Endodermal cell (in vitro differentiated cells): ENCODE data around the gene FBXL13. TPM values are rescaled to one million over a fixed set of nuclear protein-coding genes. Genes with fewer than 3 reads are reported as not detected.
"Not testable (repeated sequence)": the region's sequence is repeated elsewhere in the genome, so short reads cannot be mapped to it uniquely, and the experiment has no call there.

Experiments
- DNase-seq: peaks from one replicate; pipeline ENCODE4 v3.0.0-alpha.2; 2017
- H3K27ac ChIP-seq: 2 replicates; pipeline ENCODE4 v1.5.1; 2013; ENCODE audit warnings: mild to moderate bottlenecking, low read depth, low read length, moderate library complexity
- H3K27me3 ChIP-seq: 2 replicates; pipeline ENCODE4 v1.6.1; 2013; ENCODE audit warnings: mild to moderate bottlenecking, low read length, moderate library complexity; ENCODE audit not compliant: insufficient read depth, control insufficient read depth, poor library complexity, severe bottlenecking
- H3K36me3 ChIP-seq: 2 replicates; pipeline ENCODE4 v1.7.0; 2013; ENCODE audit warnings: mild to moderate bottlenecking, low read length, moderate library complexity; ENCODE audit not compliant: control insufficient read depth, insufficient read depth
- H3K4me1 ChIP-seq: one replicate; pipeline ENCODE4 v1.7.0; 2013; ENCODE audit warnings: low read length; ENCODE audit not compliant: control insufficient read depth, insufficient read depth
- H3K4me3 ChIP-seq: 2 replicates; pipeline ENCODE4 v1.5.1; 2013; ENCODE audit warnings: mild to moderate bottlenecking, low read length, moderate library complexity
- H3K9ac ChIP-seq: 2 replicates; pipeline ENCODE4 v1.6.1; 2013; ENCODE audit warnings: mild to moderate bottlenecking, low read length, moderate library complexity; ENCODE audit not compliant: poor library complexity, severe bottlenecking; ENCODE audit errors: extremely low read depth
- H3K9me3 ChIP-seq: 2 replicates; pipeline ENCODE4 v1.6.1; 2013; ENCODE audit warnings: mild to moderate bottlenecking, low read length, moderate library complexity; ENCODE audit not compliant: control insufficient read depth
- H3K27ac Mint-ChIP-seq: 2 replicates; pipeline ENCODE4 v1.8.0; 2020; ENCODE audit warnings: mixed read lengths
- H3K27me3 Mint-ChIP-seq: 2 replicates; pipeline ENCODE4 v1.8.0; 2021; ENCODE audit warnings: mild to moderate bottlenecking, mixed read lengths; ENCODE audit not compliant: insufficient read depth
- H3K36me3 Mint-ChIP-seq: 2 replicates; pipeline ENCODE4 v1.8.0; 2020; ENCODE audit warnings: low read depth, mixed read lengths
- H3K4me1 Mint-ChIP-seq: 2 replicates; pipeline ENCODE4 v1.8.0; 2020; ENCODE audit warnings: mixed read lengths
- H3K4me3 Mint-ChIP-seq: 2 replicates; pipeline ENCODE4 v1.8.0; 2020; ENCODE audit warnings: mild to moderate bottlenecking, moderate library complexity, mixed read lengths
- H3K9me3 Mint-ChIP-seq: 2 replicates; pipeline ENCODE4 v1.8.0; 2020; ENCODE audit warnings: mild to moderate bottlenecking, mixed read lengths
- WGBS, 2 experiments: methylation state at CpG; one replicate each; pipeline versions ENCODE4 v1.1.5 to v1.1.7; 2013; ENCODE audit warnings: missing lambda C conversion rate in 2 of 2, mixed read lengths in 1 of 2; ENCODE audit not compliant: insufficient coverage in 1 of 2, insufficient read length in 1 of 2; 5-methylcytosine and 5-hydroxymethylcytosine counted together
- total RNA-seq, 2 donors: library from RNA; stranded (reverse); fragmentation: NEBNext Ultra II Directional in 1 of 2; extraction: Animal tissue kit (Norgen Biotek cat#: 25700) in 1 of 2; gene quantifications; 2 replicates in 1 of 2; 3 replicates in 1 of 2; pipeline ENCODE4 v1.2.1, GENCODE V29; 2021
- TF ChIP-seq, protein P1 (sequence below): fragments of 200-600 bp; sonication (generic); conservative IDR thresholded peaks from 2 replicates; pipeline ENCODE4 v1.5.0; 2021; ENCODE audit warnings: antibody characterized with exemption, mild to moderate bottlenecking

Gene FBXL13
- total RNA-seq, 2 donors from 2014 or later = 2.1 to 2.7 TPM

DNA sequence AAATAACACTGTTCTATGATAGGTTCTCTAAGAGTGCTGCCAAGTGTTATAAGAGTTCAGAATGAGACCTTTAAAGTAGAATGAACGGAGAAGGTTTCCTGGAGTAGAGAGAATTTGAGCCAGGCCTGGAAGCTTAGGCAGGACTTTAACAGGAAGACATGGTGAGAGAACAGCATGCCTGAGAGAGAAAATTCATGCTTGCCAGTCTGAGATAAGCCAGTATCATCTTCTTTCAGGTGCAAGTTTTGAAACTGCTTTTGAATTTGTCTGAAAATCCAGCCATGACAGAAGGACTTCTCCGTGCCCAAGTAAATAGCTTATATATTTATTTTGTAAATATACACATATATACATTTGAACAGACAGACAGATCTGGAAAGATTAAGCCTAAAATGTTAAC is 22.4 kb upstream of the FBXL13 start:
- no peaks in the 10 kb centered on the region for H3K27me3 Mint-ChIP-seq
- H3K9me3 Mint-ChIP-seq = no peaks in the 10 kb centered on the region
- H3K4me1 ChIP-seq = no peaks in the 10 kb centered on the region
- no peak overlapping the region for H3K9ac ChIP-seq
- no peaks in the 10 kb centered on the region for H3K27me3 ChIP-seq
- DNase-seq = no peak
- H3K36me3 ChIP-seq = peaks cover 61% of the 10 kb centered on the region
- peaks cover 4% of the 10 kb centered on the region for H3K9me3 ChIP-seq
- peaks cover 2% of the 10 kb centered on the region for H3K4me1 Mint-ChIP-seq
- TF ChIP-seq, protein P1, sequence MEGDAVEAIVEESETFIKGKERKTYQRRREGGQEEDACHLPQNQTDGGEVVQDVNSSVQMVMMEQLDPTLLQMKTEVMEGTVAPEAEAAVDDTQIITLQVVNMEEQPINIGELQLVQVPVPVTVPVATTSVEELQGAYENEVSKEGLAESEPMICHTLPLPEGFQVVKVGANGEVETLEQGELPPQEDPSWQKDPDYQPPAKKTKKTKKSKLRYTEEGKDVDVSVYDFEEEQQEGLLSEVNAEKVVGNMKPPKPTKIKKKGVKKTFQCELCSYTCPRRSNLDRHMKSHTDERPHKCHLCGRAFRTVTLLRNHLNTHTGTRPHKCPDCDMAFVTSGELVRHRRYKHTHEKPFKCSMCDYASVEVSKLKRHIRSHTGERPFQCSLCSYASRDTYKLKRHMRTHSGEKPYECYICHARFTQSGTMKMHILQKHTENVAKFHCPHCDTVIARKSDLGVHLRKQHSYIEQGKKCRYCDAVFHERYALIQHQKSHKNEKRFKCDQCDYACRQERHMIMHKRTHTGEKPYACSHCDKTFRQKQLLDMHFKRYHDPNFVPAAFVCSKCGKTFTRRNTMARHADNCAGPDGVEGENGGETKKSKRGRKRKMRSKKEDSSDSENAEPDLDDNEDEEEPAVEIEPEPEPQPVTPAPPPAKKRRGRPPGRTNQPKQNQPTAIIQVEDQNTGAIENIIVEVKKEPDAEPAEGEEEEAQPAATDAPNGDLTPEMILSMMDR = no peak
- WGBS, 2 experiments = 92 to 97% methylated on average over 1 of the region's 2 CpGs
- H3K27ac ChIP-seq = no peak overlapping the region
- no peak overlapping the region for H3K4me3 Mint-ChIP-seq
- H3K36me3 Mint-ChIP-seq = peaks cover 43% of the 10 kb centered on the region
- H3K4me3 ChIP-seq = no peak overlapping the region
- H3K27ac Mint-ChIP-seq = no peak overlapping the region

DNA sequence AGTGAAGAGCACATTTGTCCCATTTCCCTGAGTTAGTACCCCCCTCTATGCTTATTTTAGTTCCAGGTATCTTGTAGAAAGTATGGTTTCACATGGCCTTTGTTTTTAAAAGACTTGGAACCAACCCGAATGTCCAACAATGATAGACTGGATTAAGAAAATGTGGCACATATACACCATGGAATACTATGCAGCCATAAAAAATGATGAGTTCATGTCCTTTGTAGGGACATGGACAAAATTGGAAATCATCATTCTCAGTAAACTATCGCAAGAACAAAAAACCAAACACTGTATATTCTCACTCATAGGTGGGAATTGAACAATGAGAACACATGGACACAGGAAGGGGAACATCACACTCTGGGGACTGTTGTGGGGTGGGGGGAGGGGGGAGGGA is 21.0 kb upstream of the FBXL13 start:
- peaks cover 54% of the 10 kb centered on the region for H3K36me3 Mint-ChIP-seq
- not testable (repeated sequence) for H3K9me3 Mint-ChIP-seq, H3K4me3 Mint-ChIP-seq, H3K4me3 ChIP-seq, H3K9me3 ChIP-seq, H3K27ac ChIP-seq, H3K4me1 ChIP-seq, H3K27me3 Mint-ChIP-seq, H3K27ac Mint-ChIP-seq, H3K9ac ChIP-seq, H3K27me3 ChIP-seq, H3K4me1 Mint-ChIP-seq, DNase-seq
- 100% methylated on average over 1 of the region's 2 CpGs; no CpG with 5 or more reads in 1 of the 2 experiments for WGBS, 2 experiments
- peaks cover 61% of the 10 kb centered on the region for H3K36me3 ChIP-seq

DNA sequence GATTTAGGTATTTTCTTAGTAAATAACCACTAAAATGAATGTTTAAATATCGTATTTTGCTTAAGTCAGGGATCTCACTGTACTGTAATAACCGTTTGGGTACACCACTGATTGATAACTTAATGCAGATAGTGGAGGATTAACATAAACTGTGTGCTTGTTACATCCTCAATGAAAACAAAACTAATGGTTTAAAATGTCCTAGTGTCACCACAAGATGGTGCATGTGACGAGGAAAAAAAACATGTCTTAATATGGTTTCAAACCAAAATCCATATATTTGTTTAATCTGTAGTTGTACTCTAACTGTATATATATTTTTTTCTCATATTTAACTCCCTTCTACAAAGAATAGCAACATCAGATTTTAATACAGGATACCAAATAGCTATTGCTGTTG is 19.5 kb upstream of the FBXL13 start:
- Mint-ChIP-seq H3K4me1 (peaks cover 2% of the 10 kb centered on the region), H3K27me3 (no peaks in the 10 kb centered on the region), H3K36me3 (peaks cover 61% of the 10 kb centered on the region), H3K9me3 (no peaks in the 10 kb centered on the region), H3K27ac (no peak overlapping the region), H3K4me3 (no peak overlapping the region)
- H3K9me3 ChIP-seq = peaks cover 4% of the 10 kb centered on the region
- H3K27ac ChIP-seq = no peak overlapping the region
- no peak for DNase-seq
- no peaks in the 10 kb centered on the region for H3K4me1 ChIP-seq
- TF ChIP-seq, protein P1 = peak; percentile 49
- H3K9ac ChIP-seq = no peak overlapping the region
- H3K27me3 ChIP-seq = no peaks in the 10 kb centered on the region
- 33 to 43% methylated on average over 2 of the region's 3 CpGs for WGBS, 2 experiments
- H3K4me3 ChIP-seq = no peak overlapping the region
- peaks cover 65% of the 10 kb centered on the region for H3K36me3 ChIP-seq

DNA sequence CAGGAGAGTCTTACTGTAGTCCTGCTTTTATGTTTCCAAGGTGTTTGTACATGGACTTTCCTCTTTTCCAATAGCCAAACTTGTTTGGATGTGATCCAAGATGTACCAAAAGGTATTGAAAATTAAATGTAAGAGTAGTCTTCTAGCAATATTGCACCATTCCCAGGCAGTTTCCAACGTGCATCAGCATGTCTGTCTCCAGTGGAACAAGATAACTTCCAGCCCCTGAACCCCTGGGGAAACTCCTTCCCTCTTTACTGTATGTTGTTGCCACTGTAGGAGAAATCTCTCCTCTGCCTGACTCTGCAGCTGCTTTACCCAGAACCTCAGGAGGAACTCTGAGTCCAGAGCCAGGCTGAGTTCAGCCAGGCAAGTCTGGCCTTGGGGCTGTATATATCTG is 18.8 kb upstream of the FBXL13 start:
- H3K9me3 Mint-ChIP-seq = no peaks in the 10 kb centered on the region
- DNase-seq = no peak
- no peak overlapping the region for H3K4me3 Mint-ChIP-seq
- Histone ChIP-seq H3K9me3 (peaks cover 4% of the 10 kb centered on the region), H3K27me3 (no peaks in the 10 kb centered on the region), H3K4me1 (no peaks in the 10 kb centered on the region), H3K27ac (no peak overlapping the region), H3K36me3 (peaks cover 71% of the 10 kb centered on the region), H3K4me3 (no peak overlapping the region), H3K9ac (no peak overlapping the region)
- H3K27me3 Mint-ChIP-seq = no peaks in the 10 kb centered on the region
- 67 to 78% methylated on average over 1 of the region's 1 CpG for WGBS, 2 experiments
- peaks cover 68% of the 10 kb centered on the region for H3K36me3 Mint-ChIP-seq
- peaks cover 2% of the 10 kb centered on the region for H3K4me1 Mint-ChIP-seq
- TF ChIP-seq, protein P1 = no peak
- H3K27ac Mint-ChIP-seq = no peak overlapping the region

DNA sequence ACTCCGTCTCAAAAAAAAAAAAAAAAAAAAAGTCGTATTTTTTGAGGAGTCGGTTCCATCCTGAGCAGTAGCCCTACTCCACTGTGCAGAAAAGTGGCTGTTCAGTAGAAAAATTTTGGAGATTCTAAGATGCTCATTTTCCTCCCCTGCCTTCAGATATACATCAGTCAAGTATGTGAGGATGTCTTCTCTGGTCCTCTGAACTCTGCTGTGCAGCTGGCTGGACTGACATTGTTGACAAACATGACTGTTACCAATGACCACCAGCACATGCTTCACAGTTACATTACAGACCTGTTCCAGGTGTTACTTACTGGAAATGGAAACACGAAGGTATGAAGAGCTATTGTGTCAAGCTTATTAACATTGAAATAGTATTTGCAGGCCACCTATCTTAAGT is 17.7 kb upstream of the FBXL13 start:
- H3K4me3 Mint-ChIP-seq, H3K9me3 Mint-ChIP-seq, H3K9me3 ChIP-seq, H3K27me3 ChIP-seq, H3K27me3 Mint-ChIP-seq, H3K4me1 Mint-ChIP-seq, H3K27ac Mint-ChIP-seq, H3K27ac ChIP-seq, DNase-seq, H3K9ac ChIP-seq, H3K4me3 ChIP-seq, H3K4me1 ChIP-seq: not testable (repeated sequence)
- 70 to 100% methylated on average over 1 to 4 of the region's 4 CpGs for WGBS, 2 experiments
- H3K36me3 ChIP-seq = peaks cover 77% of the 10 kb centered on the region
- peaks cover 72% of the 10 kb centered on the region for H3K36me3 Mint-ChIP-seq
